Tibial artery (tissue), 4 donors: Measurements from ENCODE around the gene ADARB1.
"Not testable (repeated sequence)": the region's sequence is repeated elsewhere in the genome, so short reads cannot be mapped to it uniquely, and the experiment has no call there.

Experiments used
- DNase-seq, 2 donors: peaks; one replicate each; pipeline ENCODE4 v3.0.0-alpha.2; 2019
- H3K27ac ChIP-seq, 2 donors: fragments of 200-600 bp; sonication (generic) in 1 of 2; 1 replicate in 1 of 2; 2 replicates in 1 of 2; pipeline ENCODE4 v1.5.1; 2018 to 2019; ENCODE audit warnings: mild to moderate bottlenecking in 1 of 2
- H3K27me3 ChIP-seq, 2 donors: fragments of 200-600 bp; sonication (generic) in 1 of 2; one replicate each; pipeline versions ENCODE4 v1.5.1 to v1.6.0; 2016 to 2019
- H3K36me3 ChIP-seq, 3 donors: fragments of 200-600 bp; sonication (generic) in 2 of 3; one replicate each; pipeline ENCODE4 v1.5.1; 2016 to 2019; ENCODE audit warnings: mild to moderate bottlenecking in 2 of 3
- H3K4me1 ChIP-seq, 4 donors: fragments of 200-600 bp; sonication (generic) in 2 of 4; 1 replicate in 3 of 4; 2 replicates in 1 of 4; pipeline ENCODE4 v1.5.1; 2016 to 2019
- H3K4me3 ChIP-seq, 2 donors: fragments of 200-600 bp; sonication (generic) in 1 of 2; 1 replicate in 1 of 2; 2 replicates in 1 of 2; pipeline ENCODE4 v1.5.1; 2018 to 2019; ENCODE audit warnings: mild to moderate bottlenecking in 2 of 2
- H3K9me3 ChIP-seq, 3 donors: fragments of 200-600 bp; sonication (generic) in 1 of 3; one replicate each; pipeline ENCODE4 v1.5.1; 2016 to 2019
- intact Hi-C: fragments of 100-400 bp; cut with DNase I; formaldehyde crosslinking; loops from one replicate; pipeline ENCODE4 v1.15.0; 2023; ENCODE audit warnings: low total_unique reads
- TF ChIP-seq, protein P1 (sequence below), 2 experiments: fragments of 200-600 bp in 1 of 2; fragments of 450-650 bp in 1 of 2; IDR thresholded peaks; one replicate each; pipeline ENCODE4 v1.5.1; 2017 to 2019; ENCODE audit warnings: antibody characterized with exemption in 2 of 2, mild to moderate bottlenecking in 1 of 2, moderate library complexity in 1 of 2

ADARB1 gene

GRCh38 chr21:45074048-45074817, at the start of gene ADARB1:
Gene ADARB1 (plus strand): TSS chr21:45074580. CDS start chr21:45171657, 97,077 bp downstream.
- H3K4me1 ChIP-seq = peaks cover 0 to 54% (median 40%) of the 10 kb centered on the region in 4 donors
- H3K27ac ChIP-seq = peak within 1 kb of the TSS; percentile 95 to 97
- TF ChIP-seq, protein P1, sequence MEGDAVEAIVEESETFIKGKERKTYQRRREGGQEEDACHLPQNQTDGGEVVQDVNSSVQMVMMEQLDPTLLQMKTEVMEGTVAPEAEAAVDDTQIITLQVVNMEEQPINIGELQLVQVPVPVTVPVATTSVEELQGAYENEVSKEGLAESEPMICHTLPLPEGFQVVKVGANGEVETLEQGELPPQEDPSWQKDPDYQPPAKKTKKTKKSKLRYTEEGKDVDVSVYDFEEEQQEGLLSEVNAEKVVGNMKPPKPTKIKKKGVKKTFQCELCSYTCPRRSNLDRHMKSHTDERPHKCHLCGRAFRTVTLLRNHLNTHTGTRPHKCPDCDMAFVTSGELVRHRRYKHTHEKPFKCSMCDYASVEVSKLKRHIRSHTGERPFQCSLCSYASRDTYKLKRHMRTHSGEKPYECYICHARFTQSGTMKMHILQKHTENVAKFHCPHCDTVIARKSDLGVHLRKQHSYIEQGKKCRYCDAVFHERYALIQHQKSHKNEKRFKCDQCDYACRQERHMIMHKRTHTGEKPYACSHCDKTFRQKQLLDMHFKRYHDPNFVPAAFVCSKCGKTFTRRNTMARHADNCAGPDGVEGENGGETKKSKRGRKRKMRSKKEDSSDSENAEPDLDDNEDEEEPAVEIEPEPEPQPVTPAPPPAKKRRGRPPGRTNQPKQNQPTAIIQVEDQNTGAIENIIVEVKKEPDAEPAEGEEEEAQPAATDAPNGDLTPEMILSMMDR (IDR thresholded peaks at IDR 0.05) = peak in 1 of 2 experiments; percentile 9
- H3K27me3 ChIP-seq = no peaks in the 10 kb centered on the region
- DNase-seq = no peak
- intact Hi-C loops = no loop called here
- H3K36me3 ChIP-seq = peaks cover 0 to 6% (median 0%) of the 10 kb centered on the region in 3 donors
- H3K4me3 ChIP-seq = peak within 1 kb of the TSS; percentile 67 to 97
- no peaks in the 10 kb centered on the region for H3K9me3 ChIP-seq

DNA sequence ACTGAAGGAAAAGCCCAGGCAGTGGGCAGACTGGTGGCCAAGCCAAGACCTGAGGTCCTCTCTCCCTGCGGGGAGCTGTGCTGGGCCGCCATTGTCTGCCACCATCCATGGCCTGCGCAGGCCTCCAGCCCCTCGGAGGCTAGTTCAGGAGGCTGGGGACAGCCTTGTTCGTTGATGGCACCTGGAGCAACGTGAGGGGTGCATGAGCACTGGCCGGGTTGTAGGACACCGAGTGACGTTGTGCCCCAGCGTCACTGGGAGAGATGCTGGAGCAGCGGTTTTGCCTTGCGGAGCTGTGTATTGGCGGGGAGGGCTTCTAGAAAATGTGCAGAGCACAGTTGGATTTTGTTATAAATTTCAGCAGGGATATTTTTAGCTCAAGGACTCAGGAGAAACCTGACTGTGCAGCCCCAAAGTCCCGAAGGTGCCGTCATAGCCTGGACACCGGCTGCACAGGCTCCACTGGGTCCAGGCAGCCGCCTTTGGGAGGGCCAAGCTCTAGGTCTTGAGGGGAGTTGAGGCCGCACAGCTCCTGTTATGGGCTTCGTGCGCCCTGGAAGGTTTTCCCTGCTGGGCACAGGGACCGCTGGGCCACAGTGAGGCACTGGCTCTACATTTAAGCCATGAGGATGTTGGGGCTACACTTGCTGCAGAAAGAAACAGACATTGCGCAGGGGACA, 48.2 kb upstream of the ADARB1 start:
- Histone ChIP-seq H3K4me3 (no peak overlapping the region), H3K27ac (peak overlapping the region; percentile 76 to 100), H3K36me3 (no peaks in the 10 kb centered on the region), H3K4me1 (peaks cover 10 to 63% (median 39%) of the 10 kb centered on the region in 4 donors), H3K27me3 (no peaks in the 10 kb centered on the region), H3K9me3 (no peaks in the 10 kb centered on the region)
- DNase-seq = peak in 1 of 2 donors; percentile 88
- TF ChIP-seq, protein P1 (IDR thresholded peaks at IDR 0.05) = no peak
- intact Hi-C loops = no loop called here

DNA sequence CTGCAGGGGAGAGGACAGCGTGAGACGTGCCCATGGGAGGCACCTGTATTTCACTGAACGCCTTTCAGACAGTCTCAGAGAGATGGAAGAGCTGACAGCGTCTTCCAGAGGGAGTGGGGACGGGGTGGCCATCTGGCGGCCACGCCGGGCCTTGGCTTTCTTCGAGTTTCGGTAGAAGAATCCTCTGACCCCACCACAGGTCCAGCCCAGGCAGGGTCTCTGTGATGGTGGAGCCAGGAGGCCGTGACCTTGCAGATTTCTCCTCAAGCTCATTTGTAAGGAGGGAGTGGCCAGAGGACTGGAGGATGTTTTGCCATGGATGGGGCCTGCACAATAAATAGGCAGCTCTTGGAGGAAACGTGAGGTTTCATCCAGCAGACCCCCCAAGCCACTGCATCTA, 47.6 kb upstream of the ADARB1 start:
- Histone ChIP-seq H3K4me1 (peaks cover 10 to 63% (median 43%) of the 10 kb centered on the region in 4 donors), H3K9me3 (no peaks in the 10 kb centered on the region), H3K4me3 (no peak overlapping the region), H3K36me3 (no peaks in the 10 kb centered on the region), H3K27ac (peak overlapping the region; percentile 76 to 100), H3K27me3 (no peaks in the 10 kb centered on the region)
- TF ChIP-seq, protein P1 (IDR thresholded peaks at IDR 0.05) = no peak
- peak in 1 of 2 donors; percentile 64 for DNase-seq
- intact Hi-C loops = no loop called here

DNA sequence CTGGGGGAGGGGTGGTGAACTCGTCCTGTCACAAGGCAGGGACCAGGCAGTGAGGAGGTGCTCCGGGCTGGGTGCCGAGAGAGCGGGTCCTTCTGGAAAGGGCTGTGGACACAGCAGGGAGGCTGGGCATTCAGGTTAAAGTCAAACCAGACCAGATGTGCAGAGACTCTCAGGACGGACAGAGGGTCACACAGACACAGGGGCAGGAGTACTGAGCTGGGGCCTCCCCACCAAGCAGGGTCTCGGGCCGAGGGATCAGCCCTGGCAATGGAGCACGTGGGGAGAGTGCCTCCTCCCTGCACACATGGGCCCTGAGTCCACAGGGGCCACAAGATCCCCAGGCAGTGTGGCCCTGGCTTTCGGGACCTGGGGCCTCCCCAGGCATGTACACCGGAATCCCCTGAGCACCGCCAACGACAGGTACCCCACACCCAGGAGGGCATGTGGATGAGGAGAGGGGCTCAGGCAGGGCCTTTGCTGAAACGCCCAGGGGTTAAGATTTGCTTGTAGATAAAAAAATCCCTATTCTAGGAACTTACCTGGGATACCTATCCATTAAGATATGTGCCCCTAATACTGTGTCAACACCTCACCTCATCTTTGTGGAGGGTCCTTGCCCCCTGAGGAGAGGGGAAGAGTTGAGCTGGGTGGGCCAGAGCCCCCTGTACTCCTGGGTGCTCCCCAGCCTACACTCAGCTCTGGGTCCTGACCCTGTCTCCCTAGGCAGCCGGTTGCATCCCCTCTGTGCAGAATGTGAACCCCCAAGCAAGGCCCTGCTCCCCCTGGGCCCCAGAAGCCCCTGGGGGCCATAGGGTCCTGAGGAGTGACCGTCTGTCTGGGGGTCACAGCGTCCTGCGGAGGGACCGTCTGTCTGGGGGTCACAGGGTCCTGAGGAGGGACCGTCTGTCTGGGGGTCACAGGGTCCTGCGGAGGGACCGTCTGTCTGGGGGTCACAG, 46.9 kb upstream of the ADARB1 start:
- no peaks in the 10 kb centered on the region for H3K9me3 ChIP-seq
- intact Hi-C loops = no loop called here
- TF ChIP-seq, protein P1 (IDR thresholded peaks at IDR 0.05) = no peak
- no peaks in the 10 kb centered on the region for H3K36me3 ChIP-seq
- H3K27me3 ChIP-seq = no peaks in the 10 kb centered on the region
- DNase-seq = peak in 1 of 2 donors; percentile 64
- H3K27ac ChIP-seq = peak overlapping the region; percentile 76 to 100
- H3K4me3 ChIP-seq = no peak overlapping the region
- H3K4me1 ChIP-seq = peaks cover 10 to 64% (median 50%) of the 10 kb centered on the region in 4 donors

GRCh38 chr21:45028645-45029044, 45.7 kb upstream of the ADARB1 start:
- H3K4me3 ChIP-seq, H3K27me3 ChIP-seq, intact Hi-C loops, H3K9me3 ChIP-seq, H3K36me3 ChIP-seq: not testable (repeated sequence)
- peaks cover 10 to 75% (median 61%) of the 10 kb centered on the region in 4 donors for H3K4me1 ChIP-seq
- peak in 1 of 2 donors; percentile 53 for DNase-seq
- H3K27ac ChIP-seq = peak overlapping the region; percentile 97 to 98
